ENCODE measurements around the gene RUFY1. TPM values are rescaled to one million over a fixed set of nuclear protein-coding genes. Genes with fewer than 3 reads are reported as not detected.

Gene RUFY1
- total and polyA plus RNA-seq, 10 of the 15 experiments (the other 5 are each of a cell fraction or from before 2014, with no cell fraction given), result 5.7 to 36.3 (median 24.5) TPM

- TF ChIP-seq MLLT1 (IDR thresholded peaks at IDR 0.05) (peak; percentile 98), LARP7 (IDR thresholded peaks at IDR 0.05) (peak; percentile 86), RAD21 (IDR thresholded peaks at IDR 0.05; ENCODE audit: insufficient read depth, low read depth, low read length) (no peak), MAX (IDR thresholded peaks at IDR 0.05; ENCODE audit: low read depth, low read length) (no peak), TCF7 (IDR thresholded peaks at IDR 0.05; ENCODE audit: borderline replicate concordance) (no peak), ELK1 (IDR thresholded peaks at IDR 0.05; ENCODE audit: low read depth, low read length) (no peak), ZNF687 (IDR thresholded peaks at IDR 0.05) (no peak; the same call in 1 of the 2 replicates), TCF3 (IDR thresholded peaks at IDR 0.05; ENCODE audit: borderline replicate concordance, insufficient read depth, low read depth, low read length) (no peak), SUPT20H (IDR thresholded peaks at IDR 0.05; ENCODE audit: borderline replicate concordance, control insufficient read depth, low read depth, low read length) (no peak), HDAC2 (IDR thresholded peaks at IDR 0.05) (0 out of 2 replicates have a peak, but pooled peaks have one; percentile 43), NFYA (IDR thresholded peaks at IDR 0.05; ENCODE audit: borderline replicate concordance, low read depth, low read length) (no peak), CHD2 (IDR thresholded peaks at IDR 0.05; ENCODE audit: borderline replicate concordance, low read depth, low read length) (peak; percentile 77), POLR2A (IDR thresholded peaks at IDR 0.05; ENCODE audit: low read depth, low read length) (peak; percentile 56), RFX5 (IDR thresholded peaks at IDR 0.05; ENCODE audit: low read depth, low read length) (no peak), RUNX3 (IDR thresholded peaks at IDR 0.05; ENCODE audit: low read length) (peak; percentile 51), MXI1 (IDR thresholded peaks at IDR 0.05; ENCODE audit: low read depth, low read length) (no peak), EGR1 (IDR thresholded peaks at IDR 0.05; ENCODE audit: borderline replicate concordance in 1 of 2, low read depth in 2 of 2, low read length in 2 of 2) (no peak), JUND (IDR thresholded peaks at IDR 0.05; ENCODE audit: low read depth, low read length) (no peak)
- TF ChIP-seq, protein P1, sequence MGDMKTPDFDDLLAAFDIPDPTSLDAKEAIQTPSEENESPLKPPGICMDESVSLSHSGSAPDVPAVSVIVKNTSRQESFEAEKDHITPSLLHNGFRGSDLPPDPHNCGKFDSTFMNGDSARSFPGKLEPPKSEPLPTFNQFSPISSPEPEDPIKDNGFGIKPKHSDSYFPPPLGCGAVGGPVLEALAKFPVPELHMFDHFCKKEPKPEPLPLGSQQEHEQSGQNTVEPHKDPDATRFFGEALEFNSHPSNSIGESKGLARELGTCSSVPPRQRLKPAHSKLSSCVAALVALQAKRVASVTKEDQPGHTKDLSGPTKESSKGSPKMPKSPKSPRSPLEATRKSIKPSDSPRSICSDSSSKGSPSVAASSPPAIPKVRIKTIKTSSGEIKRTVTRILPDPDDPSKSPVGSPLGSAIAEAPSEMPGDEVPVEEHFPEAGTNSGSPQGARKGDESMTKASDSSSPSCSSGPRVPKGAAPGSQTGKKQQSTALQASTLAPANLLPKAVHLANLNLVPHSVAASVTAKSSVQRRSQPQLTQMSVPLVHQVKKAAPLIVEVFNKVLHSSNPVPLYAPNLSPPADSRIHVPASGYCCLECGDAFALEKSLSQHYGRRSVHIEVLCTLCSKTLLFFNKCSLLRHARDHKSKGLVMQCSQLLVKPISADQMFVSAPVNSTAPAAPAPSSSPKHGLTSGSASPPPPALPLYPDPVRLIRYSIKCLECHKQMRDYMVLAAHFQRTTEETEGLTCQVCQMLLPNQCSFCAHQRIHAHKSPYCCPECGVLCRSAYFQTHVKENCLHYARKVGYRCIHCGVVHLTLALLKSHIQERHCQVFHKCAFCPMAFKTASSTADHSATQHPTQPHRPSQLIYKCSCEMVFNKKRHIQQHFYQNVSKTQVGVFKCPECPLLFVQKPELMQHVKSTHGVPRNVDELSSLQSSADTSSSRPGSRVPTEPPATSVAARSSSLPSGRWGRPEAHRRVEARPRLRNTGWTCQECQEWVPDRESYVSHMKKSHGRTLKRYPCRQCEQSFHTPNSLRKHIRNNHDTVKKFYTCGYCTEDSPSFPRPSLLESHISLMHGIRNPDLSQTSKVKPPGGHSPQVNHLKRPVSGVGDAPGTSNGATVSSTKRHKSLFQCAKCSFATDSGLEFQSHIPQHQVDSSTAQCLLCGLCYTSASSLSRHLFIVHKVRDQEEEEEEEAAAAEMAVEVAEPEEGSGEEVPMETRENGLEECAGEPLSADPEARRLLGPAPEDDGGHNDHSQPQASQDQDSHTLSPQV (IDR thresholded peaks at IDR 0.05), result no peak
Measured at GRCh38 chr5:179623906-179624741, 73.8 kb downstream of the RUFY1 start (continued).

All from GM12878 (cell line).